HG03103 (cell line): ENCODE results near the gene COL25A1.

Experiments used
- ATAC-seq: cut with Tn5 transposase; IDR thresholded peaks from one replicate; pipeline ENCODE4 v1.9.1; 2021; ENCODE audit warnings: low read depth; ENCODE audit not compliant: unreplicated experiment

The COL25A1 gene

DNA sequence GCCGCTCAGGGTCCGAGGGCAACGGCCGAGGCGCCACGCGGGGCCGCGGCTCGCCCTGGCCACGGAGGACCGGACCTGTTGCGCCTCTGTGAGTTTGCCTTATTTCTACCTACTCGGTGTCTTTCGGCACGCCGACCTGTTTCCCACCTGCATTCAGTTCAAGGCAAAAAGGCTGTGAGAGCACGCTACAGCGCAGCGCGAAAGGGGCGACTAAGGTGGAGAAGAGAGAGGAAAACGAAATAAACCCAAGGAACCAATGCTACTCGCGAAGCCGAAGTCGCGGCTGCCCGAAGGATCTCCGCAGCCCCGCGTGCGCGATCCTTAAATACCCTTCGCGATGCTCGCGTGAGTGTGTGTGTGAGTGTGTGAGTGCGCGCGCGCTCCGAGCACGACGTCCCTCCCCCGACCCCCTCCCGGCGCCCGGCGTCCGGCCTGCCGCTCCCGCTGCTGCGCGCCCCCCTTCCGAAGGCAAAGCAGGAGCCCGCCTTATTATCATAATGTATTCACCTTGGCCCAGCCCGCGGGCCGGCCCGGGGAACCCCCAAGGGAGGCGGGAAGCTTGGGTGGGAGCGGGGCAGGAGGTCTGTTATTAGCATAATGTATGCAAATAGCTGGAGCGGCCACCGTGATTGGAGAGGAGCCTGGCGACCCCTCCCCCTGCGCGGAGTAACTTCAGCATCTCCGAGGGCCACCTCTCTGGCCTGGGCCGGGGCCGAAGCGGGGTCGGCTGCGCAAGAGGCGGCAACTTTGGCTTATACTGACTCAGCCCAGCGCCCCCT lies at the start of gene COL25A1:
TSS of gene COL25A1 (minus strand) at position 298 of the 779 bp plus-strand sequence.
- ATAC-seq = no peak

DNA sequence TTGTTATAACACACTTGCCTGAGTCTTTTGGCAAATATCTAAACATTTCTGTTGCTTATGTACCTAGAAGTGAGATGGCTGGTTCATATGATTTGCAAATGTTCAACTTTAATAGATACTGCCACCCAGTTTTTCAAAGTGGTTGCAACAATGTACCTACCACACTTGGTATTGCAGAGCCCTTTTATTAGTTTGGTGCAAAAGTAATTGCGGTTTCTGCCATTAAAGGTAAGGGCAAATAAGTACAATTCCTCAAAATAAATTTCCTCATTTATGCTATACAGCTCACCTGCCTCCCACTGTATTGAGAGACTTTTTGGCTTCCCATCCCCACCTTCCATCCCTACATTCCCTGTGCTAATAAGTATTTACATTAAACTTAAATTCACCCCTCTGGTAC lies 47.7 kb upstream of the COL25A1 start:
- no peak for ATAC-seq

DNA sequence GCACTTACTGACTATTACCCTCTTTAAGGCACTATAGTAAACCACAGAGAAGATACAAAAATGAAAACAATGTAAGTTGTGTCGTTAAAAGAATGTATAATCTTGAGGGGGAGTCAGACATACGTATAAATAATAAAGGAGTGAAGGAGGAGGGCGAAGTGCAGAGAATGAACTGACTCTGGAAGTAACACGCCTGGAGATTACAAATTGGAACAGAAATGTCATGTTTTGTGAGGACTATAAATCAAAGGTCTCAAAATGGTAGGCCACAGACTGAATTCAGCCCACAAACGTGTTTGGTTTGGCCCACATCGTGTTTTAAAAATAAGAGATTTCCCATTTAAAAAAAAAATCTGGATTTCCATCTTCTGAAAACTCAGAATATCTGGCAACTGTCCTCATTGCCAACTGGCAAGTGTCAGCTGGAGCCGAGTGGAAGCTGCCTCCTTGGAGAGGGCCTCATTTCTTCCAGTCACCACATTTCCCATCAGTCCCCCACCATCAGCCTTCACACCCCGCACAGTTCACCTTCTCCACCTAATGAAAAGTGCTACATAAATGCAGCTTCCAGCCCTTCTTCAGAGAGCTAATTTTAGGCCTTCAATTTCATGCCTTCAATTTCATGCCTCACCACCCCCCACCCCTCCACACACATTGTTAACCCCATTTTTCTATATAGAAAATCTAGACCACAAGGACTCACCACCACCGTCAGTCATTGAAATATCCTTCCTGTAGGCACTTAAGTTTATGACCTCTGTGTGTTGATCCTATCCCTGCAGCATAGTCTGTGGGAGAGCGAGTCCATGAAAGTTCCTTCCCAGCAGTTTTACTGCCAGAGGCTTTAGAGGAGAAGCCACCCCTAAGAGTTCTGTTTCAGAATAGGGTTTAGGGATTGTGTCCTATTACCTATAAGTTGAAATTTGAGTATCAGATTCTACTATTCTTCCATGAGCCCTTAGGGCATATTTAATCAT lies 32.0 kb upstream of the COL25A1 start:
- no peak for ATAC-seq

DNA sequence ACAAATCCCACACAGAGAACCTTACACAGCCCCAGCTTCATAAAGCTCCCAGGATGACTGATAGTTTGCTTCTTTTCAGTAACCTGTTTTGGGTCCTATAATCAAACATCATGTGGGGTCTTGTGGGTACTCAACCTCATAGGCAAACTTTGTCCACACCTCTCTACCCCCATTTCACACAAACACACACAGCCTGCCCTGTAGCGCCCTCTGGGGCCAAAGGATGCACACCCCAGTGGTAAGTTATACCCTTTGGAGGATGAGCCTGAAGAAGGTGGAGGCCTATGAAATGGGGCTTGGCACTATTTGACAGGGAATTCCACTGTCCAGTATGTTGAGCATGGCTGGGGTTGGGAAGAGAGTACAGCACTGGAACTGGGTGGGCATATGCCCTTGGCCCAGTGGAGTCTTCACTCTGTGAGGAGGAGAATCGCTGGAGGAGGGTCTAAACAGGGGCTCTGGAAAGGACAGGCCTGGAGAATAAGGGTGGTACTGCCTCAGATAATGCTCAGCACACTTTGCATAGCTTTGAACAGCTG lies 30.5 kb upstream of the COL25A1 start:
- no peak for ATAC-seq

DNA sequence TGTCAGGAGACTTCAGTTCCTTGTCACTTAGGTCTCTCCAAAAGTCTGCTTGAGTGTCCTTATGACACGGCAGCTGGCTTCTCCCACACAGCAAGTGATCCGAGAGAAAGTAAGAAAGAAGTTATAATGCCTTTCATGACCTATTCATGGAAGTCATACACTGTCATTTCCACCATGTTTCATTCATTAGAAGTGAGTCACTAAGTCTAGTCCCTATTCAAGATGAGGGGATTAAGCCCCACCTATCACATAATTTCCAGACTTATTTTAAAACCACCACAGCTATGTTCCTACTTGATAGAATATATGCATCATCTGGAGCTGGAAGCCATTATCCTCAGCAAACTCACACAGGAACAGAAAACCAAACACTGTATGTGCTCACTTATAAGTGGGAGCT lies 25.2 kb upstream of the COL25A1 start:
- ATAC-seq = no peak

DNA sequence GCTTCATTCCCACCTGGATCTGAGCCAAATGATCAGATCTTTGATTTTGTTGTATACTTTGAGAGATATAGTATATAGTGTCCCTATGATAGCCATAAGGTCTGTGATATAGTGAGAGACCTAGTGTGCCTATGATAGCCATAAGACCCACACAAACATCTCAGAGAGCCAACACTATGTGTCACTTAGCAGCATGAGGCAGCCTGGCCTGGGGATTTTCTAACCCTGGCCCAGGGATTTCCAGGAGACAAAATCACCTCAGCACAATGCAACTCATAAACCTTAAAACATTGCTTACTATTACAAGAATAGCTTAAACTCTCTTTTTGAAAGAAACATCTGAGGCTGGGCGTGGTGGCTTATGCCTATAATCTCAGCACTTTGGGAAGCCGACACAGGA lies 23.2 kb upstream of the COL25A1 start:
- no peak for ATAC-seq

DNA sequence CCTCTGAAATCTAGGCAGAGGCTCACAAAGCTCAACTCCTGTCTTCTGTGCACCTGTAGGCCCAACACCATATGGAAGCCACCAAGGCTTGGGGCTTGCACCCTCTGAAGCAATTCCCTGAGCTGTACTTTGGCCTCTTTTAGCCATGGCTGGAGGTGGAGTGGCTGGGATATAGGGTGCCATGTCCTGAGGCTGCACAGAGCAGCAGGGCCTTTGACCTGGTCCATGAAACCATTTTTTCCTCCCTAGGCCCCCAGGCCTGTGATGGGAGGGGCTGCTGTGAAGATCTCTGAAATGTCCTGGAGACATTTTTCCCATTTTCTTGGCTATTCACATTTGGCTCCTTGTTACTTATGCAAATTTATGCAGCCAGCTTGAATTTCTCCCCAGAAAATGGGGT lies 20.9 kb upstream of the COL25A1 start:
- ATAC-seq = no peak

DNA sequence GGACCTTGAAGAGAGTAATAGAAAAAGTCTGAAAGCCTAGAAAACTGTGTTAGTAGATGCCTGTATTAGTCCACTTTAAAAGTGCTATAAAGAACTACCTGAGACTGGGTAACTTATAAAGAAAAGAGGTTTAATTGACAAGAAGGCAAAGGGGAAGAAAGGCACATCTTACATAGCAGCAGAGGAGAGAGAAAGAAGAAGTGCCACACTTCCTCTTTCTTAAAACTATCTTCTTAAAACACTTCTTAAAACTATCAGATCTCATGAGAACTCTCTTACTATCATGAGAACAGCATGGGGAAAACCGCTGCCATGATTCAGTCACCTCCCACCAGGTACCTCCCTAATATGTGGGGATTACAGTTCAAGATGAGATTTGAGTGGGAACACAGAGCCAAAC lies 18.8 kb upstream of the COL25A1 start:
- ATAC-seq = no peak

DNA sequence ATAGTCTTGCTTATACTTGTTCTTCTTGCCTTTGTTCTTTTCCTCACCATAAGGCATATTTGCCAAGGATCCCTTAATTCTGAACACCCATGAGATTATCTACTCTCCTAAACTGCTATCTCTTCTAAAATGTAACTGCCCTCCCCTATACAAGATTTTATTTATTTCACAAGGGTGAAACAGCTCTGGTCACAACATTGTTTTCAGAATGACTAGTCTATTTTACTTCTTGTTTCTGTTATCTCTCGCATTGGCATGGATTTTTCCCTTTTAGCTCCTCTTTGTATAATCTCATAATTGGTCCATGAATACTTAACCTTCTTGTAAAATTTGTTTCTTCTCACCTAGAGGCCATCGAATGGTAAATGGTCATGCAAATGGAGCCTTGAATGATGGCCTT lies 17.2 kb upstream of the COL25A1 start:
- ATAC-seq = no peak

DNA sequence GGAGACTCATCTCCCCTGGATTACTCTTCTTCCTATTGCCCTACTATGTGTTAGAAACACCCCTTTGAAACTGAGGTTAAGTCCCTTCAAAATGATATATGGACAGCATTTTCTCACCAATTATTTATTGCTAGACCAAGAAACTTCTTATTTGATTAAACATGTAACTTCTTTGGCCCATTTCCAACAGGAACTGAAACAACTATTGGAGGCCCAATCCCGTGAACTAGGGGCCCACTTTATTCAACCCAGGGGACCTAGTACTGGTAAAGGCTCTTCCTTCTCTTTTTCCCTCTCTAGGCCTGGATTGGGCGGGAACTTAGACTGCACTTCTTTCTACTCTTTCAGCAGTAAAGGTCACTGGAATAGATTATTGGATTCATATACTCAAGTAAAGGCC lies 16.7 kb upstream of the COL25A1 start:
- ATAC-seq = no peak

DNA sequence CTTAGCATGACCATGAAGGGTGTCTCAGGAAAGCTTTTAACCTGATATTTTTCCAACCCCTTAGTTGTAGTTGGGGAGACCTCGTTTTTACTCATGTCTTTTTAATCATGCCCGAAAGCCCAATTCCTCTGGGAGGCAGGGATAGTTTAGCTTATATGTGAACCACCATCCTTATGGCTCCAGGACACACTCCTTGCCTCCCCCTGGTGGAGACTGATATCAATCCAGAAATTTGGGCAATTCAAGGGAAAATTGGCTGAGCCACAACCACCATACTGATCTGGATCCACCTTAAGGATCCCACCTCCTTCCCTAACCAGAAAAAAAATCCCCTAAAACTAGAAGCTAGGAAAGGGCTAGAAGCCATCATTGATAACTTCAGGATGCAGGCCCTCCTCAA lies 13.4 kb upstream of the COL25A1 start:
- ATAC-seq = no peak

DNA sequence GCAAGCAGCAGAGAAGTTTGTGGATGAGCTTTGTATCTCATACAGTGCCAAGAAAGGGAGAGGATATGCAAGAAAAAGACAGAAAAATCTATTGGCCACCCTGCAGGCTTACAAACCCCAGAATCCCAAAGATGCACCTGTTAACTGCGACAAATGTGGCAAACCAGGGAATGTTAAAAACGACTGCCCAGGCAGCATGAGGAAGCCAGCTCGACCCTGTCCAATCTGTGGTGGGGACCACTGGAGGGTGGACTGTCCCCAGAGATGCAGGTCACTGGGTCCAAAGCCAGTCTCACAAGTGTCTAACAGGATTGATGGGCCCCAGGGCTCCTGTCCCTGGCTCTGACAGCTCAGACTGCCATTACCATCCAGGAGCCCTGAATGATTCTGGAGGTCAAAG lies 12.9 kb upstream of the COL25A1 start:
- ATAC-seq = no peak

DNA sequence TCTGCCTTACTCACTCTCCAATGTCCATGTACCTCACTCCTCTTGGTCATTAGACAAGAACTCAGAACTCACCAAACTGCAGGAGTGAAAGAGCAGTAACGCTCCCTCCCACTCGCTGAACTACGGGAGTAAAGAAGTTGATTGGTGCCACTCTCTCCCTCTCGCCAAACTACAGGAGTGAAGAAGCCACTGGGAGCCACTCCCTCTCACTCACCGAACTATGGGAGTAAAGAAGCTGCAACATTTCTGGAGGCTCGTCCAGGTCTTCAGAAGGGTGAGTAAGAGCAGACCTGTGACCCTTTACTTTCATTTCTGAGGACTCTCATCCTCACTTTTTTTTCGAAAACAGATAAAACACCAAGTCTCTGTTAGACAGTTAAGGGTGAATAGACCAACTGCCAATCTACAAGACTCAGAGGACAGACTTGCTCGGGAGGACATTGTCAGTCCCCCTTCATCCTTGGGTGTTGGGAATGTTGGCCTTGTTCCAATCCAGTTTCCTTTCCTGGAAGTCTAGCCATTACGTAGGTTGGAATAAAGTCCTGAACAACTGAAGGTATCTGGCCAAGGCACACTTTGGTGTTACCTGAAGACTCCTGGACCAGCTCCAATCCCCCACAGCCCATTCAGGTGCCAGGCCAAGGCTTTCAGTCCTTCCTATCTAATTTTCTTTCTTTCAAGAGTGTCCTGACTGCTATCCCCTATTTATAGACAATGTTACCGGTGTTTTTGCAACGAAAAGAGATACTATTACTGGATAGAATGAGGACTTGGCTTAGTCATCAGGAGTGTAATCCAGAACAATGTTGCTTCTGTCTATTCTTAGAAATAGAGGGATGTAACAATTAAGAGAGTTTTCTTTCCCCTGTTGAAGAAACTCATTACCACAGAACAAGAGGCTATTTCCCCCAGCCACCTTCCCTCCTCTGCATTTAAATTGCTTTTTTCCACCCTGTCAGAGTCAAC lies 11.0 kb upstream of the COL25A1 start:
- ATAC-seq = no peak

DNA sequence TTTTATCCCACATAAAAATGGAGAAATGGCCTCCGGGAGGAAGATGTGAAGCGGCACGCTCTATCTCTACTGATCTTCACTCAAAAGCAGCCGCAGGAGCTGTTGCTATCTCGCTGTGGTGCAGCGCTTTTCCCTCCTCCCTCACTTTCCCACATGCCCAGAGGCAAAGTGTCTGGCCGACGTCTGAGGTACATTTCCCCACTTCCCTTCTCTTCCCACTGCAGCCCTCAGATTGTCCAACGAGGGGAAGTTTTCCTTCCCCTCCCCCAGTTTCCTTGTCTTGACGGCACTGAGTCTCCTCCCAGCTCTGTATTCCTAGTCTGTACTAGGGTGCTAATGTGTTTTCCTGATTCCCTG lies 660 bp upstream of the COL25A1 start:
- ATAC-seq = no peak

DNA sequence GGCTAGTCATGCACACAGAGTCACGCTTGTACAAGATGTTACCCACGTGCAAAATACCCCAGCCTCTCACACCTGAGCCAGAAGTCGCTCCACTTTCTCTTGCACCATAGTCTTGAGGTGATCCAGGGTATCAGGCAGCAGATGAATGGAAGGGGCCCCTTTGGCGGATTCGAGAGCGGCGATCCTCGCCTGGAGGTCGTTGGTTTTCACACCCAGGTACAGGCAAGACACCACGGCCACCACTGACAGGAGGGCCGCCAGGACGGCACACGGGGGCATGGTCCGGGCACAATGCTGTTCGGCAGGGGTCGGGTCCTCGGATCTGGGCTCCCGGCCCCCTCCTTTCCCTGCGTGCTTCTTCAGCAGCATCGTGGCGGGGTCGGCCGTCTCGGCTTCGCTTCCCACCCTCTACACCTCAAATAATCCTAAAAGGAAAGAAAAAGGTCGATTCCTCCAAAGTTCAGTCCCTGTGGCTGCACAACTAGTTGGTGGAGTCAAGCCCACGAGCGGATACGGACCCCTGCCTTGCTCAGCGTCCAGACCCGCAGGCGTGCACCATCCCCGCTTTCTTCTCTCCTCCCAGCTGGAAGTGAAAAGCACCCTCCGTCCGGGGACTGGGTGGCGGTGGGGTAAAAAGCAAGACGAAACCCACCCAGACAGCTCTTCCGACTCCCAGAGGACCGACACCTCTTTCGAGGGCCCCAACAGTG lies 652 bp downstream of the COL25A1 start:
- ATAC-seq = no peak

DNA sequence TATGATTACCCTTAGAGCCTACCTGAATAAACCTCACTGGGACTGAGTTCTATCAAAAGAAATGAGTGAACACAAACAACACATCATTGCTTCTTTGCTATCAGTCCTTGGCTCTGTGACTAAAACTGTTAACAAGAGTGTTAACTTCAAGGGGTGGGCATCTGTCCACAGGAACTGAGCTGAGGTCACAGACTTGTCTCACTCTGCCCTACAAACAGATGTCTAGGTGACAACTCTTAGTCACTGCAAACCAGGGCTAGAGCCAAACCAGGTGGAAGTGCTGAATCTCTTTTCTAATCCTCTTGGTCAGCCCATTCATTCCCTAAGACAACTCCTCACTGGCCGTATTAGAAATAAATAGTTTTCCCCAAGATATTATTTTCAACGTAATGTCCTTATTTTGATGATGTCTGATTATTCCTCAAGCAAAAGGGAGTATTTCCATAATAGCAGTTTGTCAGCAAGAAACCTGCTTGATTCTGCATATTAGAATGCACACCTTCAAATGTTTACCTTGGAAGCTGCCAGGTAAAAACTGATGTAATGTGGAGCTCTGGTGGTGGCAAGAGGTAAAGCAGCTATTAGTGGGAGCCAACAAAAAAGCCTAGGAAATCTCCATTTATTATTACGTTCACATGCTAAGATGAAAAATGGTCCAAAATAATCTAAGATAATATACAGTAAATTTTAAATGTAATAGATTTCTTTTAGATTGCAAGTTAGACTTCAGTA lies 4.0 kb downstream of the COL25A1 start:
- ATAC-seq = no peak

DNA sequence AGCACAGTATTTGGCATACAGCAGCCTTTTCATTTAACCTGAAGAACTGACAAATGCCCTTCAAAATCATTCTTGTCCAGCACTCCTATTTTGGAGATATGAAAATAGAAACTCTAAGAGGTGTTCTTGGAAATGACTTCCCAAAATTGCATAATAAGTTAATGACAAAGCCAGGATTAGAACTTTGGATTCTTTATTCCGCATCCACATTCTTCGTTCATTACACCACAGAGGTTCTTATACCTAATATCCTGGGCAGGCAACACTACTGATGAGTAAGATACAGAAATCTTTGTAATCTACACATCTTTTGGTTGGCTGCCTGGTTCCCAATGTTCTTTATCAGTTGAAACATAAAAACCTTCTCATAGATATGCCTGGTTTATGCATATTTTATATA lies 5.9 kb downstream of the COL25A1 start:
- ATAC-seq = no peak

DNA sequence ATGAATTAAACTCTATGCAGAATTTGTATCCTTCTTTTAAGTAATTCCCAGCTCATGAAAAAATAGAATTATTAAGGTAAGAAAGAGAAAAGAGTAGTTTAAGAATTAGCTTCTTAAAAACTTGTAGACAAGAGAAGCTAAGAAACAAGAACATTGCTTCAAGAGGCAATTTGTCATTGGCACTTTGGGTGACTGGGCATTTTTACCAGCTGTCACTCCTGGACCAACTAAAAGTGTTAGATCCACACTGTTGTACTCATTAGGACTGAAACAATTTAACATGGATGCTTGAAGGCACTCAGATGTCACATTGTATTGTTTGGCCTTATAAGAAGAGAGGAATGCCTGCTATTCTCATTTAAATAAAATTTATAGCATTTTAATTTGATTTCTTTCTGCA lies 7.4 kb downstream of the COL25A1 start:
- no peak for ATAC-seq

DNA sequence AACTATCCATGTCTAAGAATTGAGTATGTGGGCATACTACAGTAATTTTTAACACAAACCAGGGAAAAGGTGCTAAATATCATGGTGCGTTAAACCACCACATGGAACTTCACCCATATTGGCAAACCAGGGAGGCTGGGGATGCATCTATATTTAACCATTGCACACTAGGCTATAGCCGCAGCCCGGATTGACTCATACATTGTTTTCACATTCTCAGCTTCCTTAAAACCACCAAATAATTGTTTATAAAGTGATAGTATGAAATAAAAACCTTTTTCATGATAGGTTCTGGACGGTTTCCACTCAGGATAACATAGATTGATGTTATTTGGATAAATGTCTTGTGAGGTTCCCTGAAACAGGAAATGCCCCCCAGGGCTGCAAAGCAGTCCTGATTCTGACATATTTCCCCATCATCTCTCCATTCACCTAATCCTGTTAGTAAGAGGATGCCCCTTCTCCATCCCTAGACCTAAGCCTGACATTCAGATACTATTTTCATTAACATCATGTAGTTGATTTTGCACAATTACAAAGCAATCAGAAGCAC lies 7.9 kb downstream of the COL25A1 start:
- no peak for ATAC-seq
